ENCODE results near the gene SLIT3.

SLIT3 gene

GRCh38 chr5:168843277-168844015 is 457.5 kb downstream of the SLIT3 start:
- no peaks in the 10 kb centered on the region for H3K36me3 Mint-ChIP-seq (ENCODE audit: low read depth)
- H3K27ac Mint-ChIP-seq: no peak overlapping the region
- H3K4me1 Mint-ChIP-seq (ENCODE audit: low read depth): peaks cover 5% of the 10 kb centered on the region
- no peak for DNase-seq (ENCODE audit: low spot score)
- H3K4me3 Mint-ChIP-seq: no peak overlapping the region
- H3K9me3 Mint-ChIP-seq: no peaks in the 10 kb centered on the region
- H3K27me3 Mint-ChIP-seq (ENCODE audit: low read depth): peaks cover 3% of the 10 kb centered on the region

DNA sequence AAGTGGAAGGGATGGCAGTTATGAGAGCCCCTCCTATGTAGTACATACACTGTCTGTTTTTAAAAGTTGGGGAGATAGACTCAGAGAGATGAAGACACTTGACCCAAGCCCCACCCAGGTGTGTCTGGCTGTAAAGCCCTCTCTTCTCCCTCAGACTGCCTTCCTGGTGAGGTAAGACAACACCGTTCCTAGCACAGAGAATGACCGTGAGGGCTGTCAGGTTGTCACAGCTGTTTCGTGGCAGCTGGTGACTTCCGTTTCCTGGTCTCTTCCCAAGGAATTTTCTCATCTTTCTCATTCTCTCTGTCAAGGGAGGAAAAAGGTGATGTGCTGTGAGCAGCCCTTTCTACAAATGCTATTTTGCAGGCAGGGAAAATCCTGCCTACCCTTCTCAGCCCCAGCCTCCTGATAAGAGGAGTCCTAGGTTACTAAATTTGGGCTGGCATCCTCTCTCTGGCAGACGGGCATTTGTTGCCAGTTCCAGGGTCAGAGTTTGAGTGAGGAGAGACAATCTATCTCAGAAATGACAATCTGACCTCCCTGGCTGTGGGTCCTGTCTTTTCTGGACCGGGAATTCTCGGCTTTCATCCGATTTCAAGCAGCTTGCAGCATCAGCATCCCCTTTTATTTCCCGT is 458.3 kb downstream of the SLIT3 start:
- Mint-ChIP-seq H3K4me3 (no peak overlapping the region), H3K27ac (no peak overlapping the region)

GRCh38 chr5:168837852-168838251 is 463.1 kb downstream of the SLIT3 start:
- H3K27me3 Mint-ChIP-seq (ENCODE audit: low read depth): peaks cover 3% of the 10 kb centered on the region
- no peaks in the 10 kb centered on the region for H3K9me3 Mint-ChIP-seq
- H3K4me3 Mint-ChIP-seq: no peak overlapping the region
- H3K27ac Mint-ChIP-seq: no peak overlapping the region
- H3K4me1 Mint-ChIP-seq (ENCODE audit: low read depth): peaks cover 36% of the 10 kb centered on the region
- DNase-seq (ENCODE audit: low spot score): no peak
- no peaks in the 10 kb centered on the region for H3K36me3 Mint-ChIP-seq (ENCODE audit: low read depth)

More for the DNA sequence above, 458.3 kb downstream of the SLIT3 start:
- no peaks in the 10 kb centered on the region for H3K9me3 Mint-ChIP-seq
- no peak for DNase-seq (ENCODE audit: low spot score)
- peaks cover 3% of the 10 kb centered on the region for H3K27me3 Mint-ChIP-seq (ENCODE audit: low read depth)
- no peaks in the 10 kb centered on the region for H3K36me3 Mint-ChIP-seq (ENCODE audit: low read depth)
- H3K4me1 Mint-ChIP-seq (ENCODE audit: low read depth): peaks cover 10% of the 10 kb centered on the region

- Mint-ChIP-seq H3K27ac (peak overlapping the region; percentile 55), H3K4me1 (ENCODE audit: low read depth) (peaks cover 34% of the 10 kb centered on the region)
These were observed 464.2 kb downstream of the SLIT3 start for GRCh38 chr5:168836603-168837231.

GRCh38 chr5:168833936-168834335 is 467.0 kb downstream of the SLIT3 start:
- Mint-ChIP-seq H3K36me3 (ENCODE audit: low read depth) (no peaks in the 10 kb centered on the region), H3K27me3 (ENCODE audit: low read depth) (no peaks in the 10 kb centered on the region), H3K27ac (no peak overlapping the region), H3K4me3 (no peak overlapping the region), H3K9me3 (no peaks in the 10 kb centered on the region), H3K4me1 (ENCODE audit: low read depth) (peaks cover 34% of the 10 kb centered on the region)
- no peak for DNase-seq (ENCODE audit: low spot score)

More at GRCh38 chr5:168836603-168837231, 464.2 kb downstream of the SLIT3 start:
- peak; percentile 57 for DNase-seq (ENCODE audit: low spot score)
- Mint-ChIP-seq H3K36me3 (ENCODE audit: low read depth) (no peaks in the 10 kb centered on the region), H3K27me3 (ENCODE audit: low read depth) (no peaks in the 10 kb centered on the region), H3K4me3 (peak overlapping the region; percentile 75), H3K9me3 (no peaks in the 10 kb centered on the region)

DNA sequence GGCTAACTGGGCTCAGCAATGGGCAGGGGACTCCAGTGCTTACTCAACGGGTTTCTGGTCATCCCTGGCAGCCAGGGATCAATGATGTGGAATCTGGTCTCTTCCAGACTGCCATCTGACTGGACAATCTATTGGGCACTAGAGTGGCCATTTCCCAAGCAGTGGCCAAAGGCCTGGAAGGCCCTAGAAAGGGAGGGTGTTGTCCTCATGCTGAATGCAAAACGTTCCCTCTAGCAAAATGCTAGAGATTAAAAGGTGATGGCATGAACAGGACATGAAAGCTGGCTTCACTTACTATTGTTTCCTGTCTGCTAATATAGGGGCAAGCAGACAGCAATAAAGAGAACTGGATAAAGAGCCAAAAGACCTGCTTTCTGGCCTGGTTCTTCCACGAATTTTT is 467.6 kb downstream of the SLIT3 start:
- Mint-ChIP-seq H3K9me3 (no peaks in the 10 kb centered on the region), H3K27ac (no peak overlapping the region)

GRCh38 chr5:168832308-168832707 is 468.6 kb downstream of the SLIT3 start:
- no peaks in the 10 kb centered on the region for H3K27me3 Mint-ChIP-seq (ENCODE audit: low read depth)
- no peak overlapping the region for H3K27ac Mint-ChIP-seq

More for the DNA sequence above, 467.6 kb downstream of the SLIT3 start:
- H3K36me3 Mint-ChIP-seq (ENCODE audit: low read depth): no peaks in the 10 kb centered on the region
- H3K4me3 Mint-ChIP-seq: no peak overlapping the region
- DNase-seq (ENCODE audit: low spot score): no peak
- peaks cover 31% of the 10 kb centered on the region for H3K4me1 Mint-ChIP-seq (ENCODE audit: low read depth)
- H3K27me3 Mint-ChIP-seq (ENCODE audit: low read depth): no peaks in the 10 kb centered on the region

DNA sequence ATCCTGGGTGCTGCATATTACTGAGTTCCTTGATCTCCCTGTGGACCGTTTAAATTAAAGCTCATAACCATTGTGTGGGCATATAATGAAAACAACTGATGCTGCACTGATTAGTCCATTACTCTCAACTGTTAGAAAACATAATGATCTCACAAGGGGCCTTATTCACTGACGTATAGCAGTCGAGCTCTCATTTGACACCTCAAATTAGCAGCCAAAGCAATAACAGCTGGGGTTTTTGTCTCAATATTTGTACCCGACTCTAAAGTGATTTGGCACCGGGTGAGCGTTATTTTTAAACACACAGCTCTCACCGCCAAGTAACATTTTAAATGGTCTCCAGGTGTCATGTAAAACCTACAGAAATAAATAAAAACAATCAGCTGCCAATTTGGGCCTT is 469.6 kb downstream of the SLIT3 start:
- Mint-ChIP-seq H3K27me3 (ENCODE audit: low read depth) (no peaks in the 10 kb centered on the region), H3K9me3 (no peaks in the 10 kb centered on the region), H3K27ac (no peak overlapping the region), H3K4me3 (no peak overlapping the region), H3K4me1 (ENCODE audit: low read depth) (peaks cover 16% of the 10 kb centered on the region), H3K36me3 (ENCODE audit: low read depth) (no peaks in the 10 kb centered on the region)
- no peak for DNase-seq (ENCODE audit: low spot score)

More at GRCh38 chr5:168832308-168832707, 468.6 kb downstream of the SLIT3 start:
- Mint-ChIP-seq H3K36me3 (ENCODE audit: low read depth) (no peaks in the 10 kb centered on the region), H3K9me3 (no peaks in the 10 kb centered on the region), H3K4me1 (ENCODE audit: low read depth) (peaks cover 24% of the 10 kb centered on the region), H3K4me3 (no peak overlapping the region)
- no peak for DNase-seq (ENCODE audit: low spot score)

DNA sequence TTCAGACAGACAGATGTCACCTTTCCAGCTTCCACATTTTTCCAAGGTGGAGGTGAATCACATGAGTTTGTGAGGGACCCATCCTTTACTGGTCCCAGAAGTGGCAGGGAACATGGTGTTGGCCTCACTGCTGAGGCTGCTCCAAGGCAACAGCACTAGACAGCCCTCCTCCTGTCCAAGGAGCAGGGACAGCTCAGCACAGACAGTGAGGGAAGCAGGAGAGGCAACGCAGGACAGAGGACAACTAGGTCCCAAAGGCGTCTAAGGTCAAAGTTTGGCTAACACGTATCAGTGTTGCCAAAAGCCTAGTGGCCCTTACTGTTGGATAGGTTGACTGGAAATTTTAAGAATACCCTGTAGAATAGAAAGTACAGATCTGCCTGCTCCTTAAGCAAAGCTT is 470.1 kb downstream of the SLIT3 start:
- Mint-ChIP-seq H3K4me3 (no peak overlapping the region), H3K36me3 (ENCODE audit: low read depth) (no peaks in the 10 kb centered on the region), H3K27ac (no peak overlapping the region), H3K4me1 (ENCODE audit: low read depth) (peaks cover 11% of the 10 kb centered on the region), H3K9me3 (no peaks in the 10 kb centered on the region), H3K27me3 (ENCODE audit: low read depth) (no peaks in the 10 kb centered on the region)
- no peak for DNase-seq (ENCODE audit: low spot score)

- H3K9me3 Mint-ChIP-seq: no peaks in the 10 kb centered on the region
- H3K4me3 Mint-ChIP-seq: no peak overlapping the region
- H3K4me1 Mint-ChIP-seq (ENCODE audit: low read depth): peaks cover 9% of the 10 kb centered on the region
- H3K27ac Mint-ChIP-seq: no peak overlapping the region
- no peaks in the 10 kb centered on the region for H3K27me3 Mint-ChIP-seq (ENCODE audit: low read depth)
- H3K36me3 Mint-ChIP-seq (ENCODE audit: low read depth): no peaks in the 10 kb centered on the region
- no peak for DNase-seq (ENCODE audit: low spot score)
These were observed 471.0 kb downstream of the SLIT3 start for GRCh38 chr5:168829922-168830417.

DNA sequence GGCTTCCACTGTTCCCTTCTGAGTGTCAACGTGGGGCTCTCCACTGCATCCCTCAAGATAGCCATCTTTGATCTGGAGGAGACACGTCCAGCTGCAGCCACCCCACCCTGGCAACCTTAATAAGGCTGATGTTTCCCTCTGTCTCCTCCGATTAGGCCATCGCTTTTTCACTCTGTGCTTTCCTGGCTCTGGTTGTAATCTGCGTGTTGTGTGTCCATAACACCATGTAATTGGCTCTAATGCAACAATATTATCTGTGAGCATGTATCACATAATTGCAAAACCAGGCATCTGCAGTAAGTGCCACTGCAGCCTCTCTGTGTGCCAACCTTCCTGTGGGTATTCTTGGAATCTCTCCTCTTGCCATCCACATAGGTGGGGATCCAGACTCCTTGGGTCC is 471.9 kb downstream of the SLIT3 start:
- Mint-ChIP-seq H3K27me3 (ENCODE audit: low read depth) (no peaks in the 10 kb centered on the region), H3K27ac (no peak overlapping the region), H3K9me3 (no peaks in the 10 kb centered on the region), H3K4me1 (ENCODE audit: low read depth) (peaks cover 9% of the 10 kb centered on the region), H3K36me3 (ENCODE audit: low read depth) (no peaks in the 10 kb centered on the region), H3K4me3 (no peak overlapping the region)
- no peak for DNase-seq (ENCODE audit: low spot score)

DNA sequence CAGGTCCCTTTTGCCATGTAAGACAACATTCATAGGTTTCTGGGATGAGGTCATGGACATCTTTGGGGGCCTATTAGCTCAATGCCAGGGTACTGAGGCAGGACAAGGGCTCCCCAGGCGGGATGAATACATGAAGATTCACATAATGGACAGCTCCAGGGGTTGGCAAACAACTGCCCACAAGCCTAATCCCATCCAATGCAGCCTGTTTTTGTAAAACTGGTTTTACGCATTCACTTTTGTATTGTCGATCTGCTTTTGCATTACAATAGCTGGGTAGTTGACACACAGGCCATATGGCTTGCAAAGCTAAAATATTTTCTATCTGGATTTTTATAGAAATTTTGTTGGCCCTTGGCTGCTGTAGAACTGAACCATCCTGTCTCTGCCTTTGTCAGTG is 473.3 kb downstream of the SLIT3 start:
- DNase-seq (ENCODE audit: low spot score): no peak
- no peaks in the 10 kb centered on the region for H3K36me3 Mint-ChIP-seq (ENCODE audit: low read depth)
- peaks cover 7% of the 10 kb centered on the region for H3K4me1 Mint-ChIP-seq (ENCODE audit: low read depth)
- H3K27me3 Mint-ChIP-seq (ENCODE audit: low read depth): no peaks in the 10 kb centered on the region
- no peak overlapping the region for H3K4me3 Mint-ChIP-seq
- no peaks in the 10 kb centered on the region for H3K9me3 Mint-ChIP-seq
- H3K27ac Mint-ChIP-seq: no peak overlapping the region

DNA sequence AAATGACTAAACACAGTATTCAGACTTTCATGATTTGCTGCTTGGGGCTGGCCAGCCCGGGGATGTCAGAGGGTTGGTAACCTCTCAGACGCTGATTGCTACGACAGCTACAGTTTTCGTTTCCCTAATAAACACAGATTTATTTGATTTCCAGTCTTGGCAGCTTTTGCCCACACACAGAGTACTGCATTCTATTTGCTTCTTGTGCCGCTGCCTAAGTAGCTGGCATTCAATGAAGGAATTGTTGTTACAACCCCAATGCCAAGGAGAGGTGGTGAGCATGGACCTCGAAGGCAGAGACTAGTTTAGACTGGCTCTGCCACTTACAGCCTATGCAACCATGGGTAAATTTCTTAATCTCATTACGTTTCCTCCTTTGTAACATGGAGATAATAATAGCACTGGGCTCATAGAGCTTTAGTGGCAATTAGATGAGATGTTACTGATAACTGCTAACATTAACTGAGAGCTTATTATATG is 474.7 kb downstream of the SLIT3 start:
- no peaks in the 10 kb centered on the region for H3K36me3 Mint-ChIP-seq (ENCODE audit: low read depth)
- peaks cover 14% of the 10 kb centered on the region for H3K4me1 Mint-ChIP-seq (ENCODE audit: low read depth)
- DNase-seq (ENCODE audit: low spot score): no peak
- H3K27ac Mint-ChIP-seq: no peak overlapping the region
- no peaks in the 10 kb centered on the region for H3K9me3 Mint-ChIP-seq
- no peak overlapping the region for H3K4me3 Mint-ChIP-seq
- no peaks in the 10 kb centered on the region for H3K27me3 Mint-ChIP-seq (ENCODE audit: low read depth)

DNA sequence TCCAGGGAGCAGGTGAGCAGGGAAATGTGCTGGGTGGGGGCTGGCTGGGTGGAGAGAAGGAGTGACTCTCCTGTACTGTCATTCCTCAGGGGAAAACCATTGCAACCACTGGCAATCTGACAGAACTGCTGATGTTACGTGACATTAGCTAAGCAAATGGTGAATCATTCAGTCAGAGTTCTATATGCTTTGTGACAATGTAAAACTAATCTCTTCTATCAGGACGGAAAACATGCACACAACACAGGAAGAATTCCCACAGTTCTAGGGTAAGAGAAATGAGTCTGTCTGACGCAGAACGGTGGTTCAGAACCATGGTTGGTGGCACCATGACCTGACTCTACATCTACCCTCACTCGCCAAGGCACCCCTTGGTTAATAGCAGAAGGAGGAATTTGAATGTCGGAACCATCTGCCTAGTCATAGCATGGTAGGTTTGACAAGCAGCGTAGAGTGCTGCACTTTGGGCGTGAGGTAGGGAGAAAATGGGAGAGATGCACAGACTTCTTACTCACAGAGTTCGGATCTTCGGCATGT is 478.1 kb downstream of the SLIT3 start:
- Mint-ChIP-seq H3K4me3 (peak overlapping the region; percentile 12), H3K27me3 (ENCODE audit: low read depth) (no peaks in the 10 kb centered on the region), H3K4me1 (ENCODE audit: low read depth) (peaks cover 14% of the 10 kb centered on the region), H3K36me3 (ENCODE audit: low read depth) (no peaks in the 10 kb centered on the region), H3K9me3 (no peaks in the 10 kb centered on the region), H3K27ac (peak overlapping the region; percentile 23)
- DNase-seq (ENCODE audit: low spot score): peak; percentile 71

Data from T-helper 2 cell treated with Interferon-gamma antibody and Interleukin-4, amounts not matched to agents 5 μg/mL and 100 μg/mL, for 36 hours (primary cell).